Stimulated activated CD8-positive, alpha-beta memory T cell treated with anti-CD3 and anti-CD28 coated beads, Interleukin-2, amount 100 ng/mL, for 48 hours (primary cell): ENCODE data around the gene GPATCH2.

ENCODE experiments used
- DNase-seq, 2 donors: peaks; one replicate each; pipeline ENCODE4 v3.0.0-alpha.2; 2020; ENCODE audit warnings: low read depth in 2 of 2

GPATCH2 gene

GRCh38 chr1:217630711-217631591 lies at the start of gene GPATCH2, which contains the start of gene SPATA17:
TSS of gene GPATCH2 (minus strand) at chr1:217631090. CDS start at chr1:217630971, 119 bp downstream.
TSS of gene SPATA17 (plus strand) at chr1:217631344. CDS start at chr1:217631379, 35 bp downstream.
- peak; percentile 44 to 55 for DNase-seq

GRCh38 chr1:217674028-217674729 lies 43.3 kb upstream of the GPATCH2 start:
- no peak for DNase-seq

GRCh38 chr1:217673387-217673786 lies 42.5 kb upstream of the GPATCH2 start:
- no peak for DNase-seq

GRCh38 chr1:217668351-217668940 lies 37.6 kb upstream of the GPATCH2 start:
- DNase-seq: no peak

- DNase-seq: no peak
Observed at GRCh38 chr1:217661407-217661806, 30.5 kb upstream of the GPATCH2 start.

GRCh38 chr1:217660353-217661062 lies 29.6 kb upstream of the GPATCH2 start:
- DNase-seq: no peak

- no peak for DNase-seq
Observed at GRCh38 chr1:217650674-217651073, 19.8 kb upstream of the GPATCH2 start.

GRCh38 chr1:217647791-217648190 lies 16.9 kb upstream of the GPATCH2 start:
- no peak for DNase-seq

GRCh38 chr1:217642455-217642854 lies 11.6 kb upstream of the GPATCH2 start:
- DNase-seq: no peak

GRCh38 chr1:217627431-217627830 lies 3.5 kb downstream of the GPATCH2 start:
- no peak for DNase-seq

GRCh38 chr1:217626321-217626720 lies 4.6 kb downstream of the GPATCH2 start:
- DNase-seq: no peak

- no peak for DNase-seq
Observed at GRCh38 chr1:217622042-217622441, 8.8 kb downstream of the GPATCH2 start.

GRCh38 chr1:217620814-217621213 lies 10.1 kb downstream of the GPATCH2 start:
- no peak for DNase-seq

- DNase-seq: no peak
Observed at GRCh38 chr1:217617126-217617525, 13.8 kb downstream of the GPATCH2 start.

GRCh38 chr1:217614200-217614712 lies 16.6 kb downstream of the GPATCH2 start:
- no peak for DNase-seq

- no peak for DNase-seq
Observed at GRCh38 chr1:217605390-217605789, 25.5 kb downstream of the GPATCH2 start.

GRCh38 chr1:217602380-217602779 lies 28.5 kb downstream of the GPATCH2 start:
- no peak for DNase-seq

GRCh38 chr1:217599154-217599553 lies 31.7 kb downstream of the GPATCH2 start:
- DNase-seq: no peak

- no peak for DNase-seq
Observed at GRCh38 chr1:217590598-217590997, 40.3 kb downstream of the GPATCH2 start.

- DNase-seq: no peak
Observed at GRCh38 chr1:217586586-217586985, 44.3 kb downstream of the GPATCH2 start.

GRCh38 chr1:217585577-217585976 lies 45.3 kb downstream of the GPATCH2 start:
- no peak for DNase-seq
